Colonic mucosa (tissue), 4 donors: ENCODE results near the gene DLL4. TPM values are rescaled to one million over a fixed set of nuclear protein-coding genes. Genes with fewer than 3 reads are reported as not detected.

ENCODE experiments used
- DNase-seq: peaks from one replicate; pipeline ENCODE4 v3.0.0-alpha.2; 2020
- H3K27ac ChIP-seq: fragments of 200-600 bp; one replicate; pipeline ENCODE4 v1.8.0; 2021
- H3K27me3 ChIP-seq: fragments of 200-600 bp; one replicate; pipeline ENCODE4 v1.8.0; 2021
- H3K36me3 ChIP-seq: fragments of 200-600 bp; one replicate; pipeline ENCODE4 v1.8.0; 2021
- H3K4me1 ChIP-seq: fragments of 200-600 bp; one replicate; pipeline ENCODE4 v1.8.0; 2021; ENCODE audit warnings: mild to moderate bottlenecking
- H3K4me3 ChIP-seq: fragments of 200-600 bp; one replicate; pipeline ENCODE4 v1.8.0; 2021
- H3K9ac ChIP-seq, 2 donors: one replicate each; pipeline ENCODE4 v1.7.0; 2013; ENCODE audit warnings: control low read depth in 2 of 2, low read depth in 2 of 2, low read length in 2 of 2
- H3K9me3 ChIP-seq: fragments of 200-600 bp; one replicate; pipeline ENCODE4 v1.8.0; 2021
- intact Hi-C: fragments of 100-400 bp; cut with DNase I; formaldehyde crosslinking; loops from one replicate; pipeline ENCODE4 v1.14.1; 2022
- total RNA-seq, 2 donors: library from RNA; stranded (reverse); fragmentation: NEBNext Ultra II Directional in 1 of 2; extraction: Animal tissue kit (Norgen Biotek cat#: 25700) in 1 of 2; gene quantifications; one replicate each; pipeline ENCODE4 v1.2.1, GENCODE V29; 2021
- TF ChIP-seq, protein P1 (sequence below): fragments of 200-600 bp; IDR thresholded peaks from one replicate; pipeline ENCODE4 v1.8.0; 2022; ENCODE audit warnings: antibody characterized with exemption, mild to moderate bottlenecking
- donor health status: healthy.
- donor health status: DM: no; HTN: no; CAD: no.
- donor health status: DM: no; HTN: no; CAD: no.

DLL4 gene
- total RNA-seq, 2 donors from 2014 or later = 18.5 to 21.6 TPM

- peaks cover 11% of the 10 kb centered on the region for H3K4me1 ChIP-seq
- intact Hi-C loops = no loop called here
- no peak for DNase-seq
- no peaks in the 10 kb centered on the region for H3K9me3 ChIP-seq
- H3K4me3 ChIP-seq = no peak overlapping the region
- TF ChIP-seq, protein P1, sequence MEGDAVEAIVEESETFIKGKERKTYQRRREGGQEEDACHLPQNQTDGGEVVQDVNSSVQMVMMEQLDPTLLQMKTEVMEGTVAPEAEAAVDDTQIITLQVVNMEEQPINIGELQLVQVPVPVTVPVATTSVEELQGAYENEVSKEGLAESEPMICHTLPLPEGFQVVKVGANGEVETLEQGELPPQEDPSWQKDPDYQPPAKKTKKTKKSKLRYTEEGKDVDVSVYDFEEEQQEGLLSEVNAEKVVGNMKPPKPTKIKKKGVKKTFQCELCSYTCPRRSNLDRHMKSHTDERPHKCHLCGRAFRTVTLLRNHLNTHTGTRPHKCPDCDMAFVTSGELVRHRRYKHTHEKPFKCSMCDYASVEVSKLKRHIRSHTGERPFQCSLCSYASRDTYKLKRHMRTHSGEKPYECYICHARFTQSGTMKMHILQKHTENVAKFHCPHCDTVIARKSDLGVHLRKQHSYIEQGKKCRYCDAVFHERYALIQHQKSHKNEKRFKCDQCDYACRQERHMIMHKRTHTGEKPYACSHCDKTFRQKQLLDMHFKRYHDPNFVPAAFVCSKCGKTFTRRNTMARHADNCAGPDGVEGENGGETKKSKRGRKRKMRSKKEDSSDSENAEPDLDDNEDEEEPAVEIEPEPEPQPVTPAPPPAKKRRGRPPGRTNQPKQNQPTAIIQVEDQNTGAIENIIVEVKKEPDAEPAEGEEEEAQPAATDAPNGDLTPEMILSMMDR = no peak
- no peak overlapping the region for H3K27ac ChIP-seq
- no peaks in the 10 kb centered on the region for H3K36me3 ChIP-seq
- no peak overlapping the region for H3K9ac ChIP-seq
- no peaks in the 10 kb centered on the region for H3K27me3 ChIP-seq
These were observed 16.7 kb upstream of the DLL4 start for GRCh38 chr15:40912478-40912877.

GRCh38 chr15:40914013-40914412 lies 15.1 kb upstream of the DLL4 start:
- no peaks in the 10 kb centered on the region for H3K4me1 ChIP-seq
- H3K4me3 ChIP-seq = no peak overlapping the region
- TF ChIP-seq, protein P1 = no peak
- H3K9me3 ChIP-seq = no peaks in the 10 kb centered on the region
- intact Hi-C loops = no loop called here
- no peaks in the 10 kb centered on the region for H3K27me3 ChIP-seq
- H3K27ac ChIP-seq = no peak overlapping the region
- no peak overlapping the region for H3K9ac ChIP-seq
- no peaks in the 10 kb centered on the region for H3K36me3 ChIP-seq
- DNase-seq = no peak

DNA sequence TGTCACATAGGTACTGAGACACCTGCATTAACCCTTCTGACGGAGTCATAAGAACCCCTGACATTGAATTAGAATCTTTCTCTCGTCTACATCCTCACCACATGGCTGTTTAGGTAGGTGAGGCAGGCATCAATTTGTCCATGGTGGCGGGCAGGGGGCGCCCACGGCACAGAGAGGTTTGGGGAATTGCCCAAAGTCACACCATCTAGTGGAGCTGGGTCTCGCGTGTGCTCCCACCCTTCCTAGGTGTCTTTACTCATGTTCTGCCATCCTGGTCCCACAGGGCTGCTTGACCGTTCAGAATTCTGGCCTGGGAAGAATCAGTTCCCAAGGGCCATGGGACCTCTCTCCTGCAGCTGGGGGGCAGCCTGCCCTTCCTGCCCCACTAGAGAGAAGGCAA lies 14.7 kb upstream of the DLL4 start:
- intact Hi-C loops = no loop called here
- no peaks in the 10 kb centered on the region for H3K9me3 ChIP-seq
- no peaks in the 10 kb centered on the region for H3K27me3 ChIP-seq
- H3K4me1 ChIP-seq = no peaks in the 10 kb centered on the region
- H3K4me3 ChIP-seq = no peak overlapping the region
- H3K36me3 ChIP-seq = no peaks in the 10 kb centered on the region
- H3K27ac ChIP-seq = no peak overlapping the region
- DNase-seq = no peak
- no peak overlapping the region for H3K9ac ChIP-seq
- TF ChIP-seq, protein P1 = no peak

DNA sequence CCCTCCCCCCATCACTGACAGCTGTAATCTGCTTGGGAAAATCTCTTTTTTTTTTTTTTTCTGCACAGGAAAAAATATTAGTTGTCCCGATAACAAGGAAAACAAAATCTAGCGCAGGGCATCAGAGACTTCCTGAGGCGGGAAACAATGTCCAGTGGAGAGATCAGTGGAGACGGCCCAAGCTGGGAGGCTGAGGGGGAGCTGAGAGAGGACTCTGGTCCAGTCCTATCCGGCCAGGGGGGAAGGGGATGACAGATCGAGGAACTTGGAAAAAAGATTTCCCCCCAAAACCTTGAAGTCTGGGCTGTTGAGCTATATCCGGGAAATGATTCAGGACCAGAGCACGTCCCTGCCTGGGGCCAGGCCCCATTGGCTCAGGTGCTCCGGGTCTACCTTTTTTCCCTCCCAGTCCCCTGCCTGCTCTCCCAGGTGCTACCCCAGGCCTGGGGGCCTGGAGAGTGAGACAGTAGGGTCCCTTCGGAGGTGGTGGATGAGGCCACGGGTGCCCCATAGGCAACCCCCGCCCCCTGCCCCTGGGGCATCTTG lies 14.0 kb upstream of the DLL4 start:
- Histone ChIP-seq H3K27ac (no peak overlapping the region), H3K9ac (no peak overlapping the region), H3K36me3 (no peaks in the 10 kb centered on the region), H3K9me3 (no peaks in the 10 kb centered on the region), H3K4me1 (no peaks in the 10 kb centered on the region), H3K27me3 (no peaks in the 10 kb centered on the region), H3K4me3 (no peak overlapping the region)
- intact Hi-C loops = no loop called here
- TF ChIP-seq, protein P1 = no peak
- DNase-seq = no peak

DNA sequence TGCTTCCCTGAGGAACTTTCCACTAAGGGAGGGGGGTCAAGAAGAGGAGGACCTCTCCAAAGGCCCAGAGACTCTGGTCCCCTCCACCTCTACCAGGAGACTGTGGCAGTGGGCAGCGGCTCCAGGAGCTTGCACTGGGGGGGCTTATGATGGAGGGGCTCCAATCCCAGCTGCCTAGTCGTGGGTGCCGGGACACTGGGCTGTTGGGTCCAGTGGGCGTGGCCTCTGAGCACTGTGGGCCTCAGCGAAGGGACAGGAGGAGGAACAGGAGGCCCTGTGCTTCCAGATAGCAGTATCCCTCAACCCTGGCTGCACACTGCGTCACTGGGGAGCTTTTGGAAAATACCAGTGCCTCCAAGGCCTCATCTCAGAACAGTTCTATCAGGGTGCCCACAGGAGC lies 13.5 kb upstream of the DLL4 start:
- no peaks in the 10 kb centered on the region for H3K4me1 ChIP-seq
- H3K36me3 ChIP-seq = no peaks in the 10 kb centered on the region
- no peaks in the 10 kb centered on the region for H3K9me3 ChIP-seq
- TF ChIP-seq, protein P1 = no peak
- intact Hi-C loops = no loop called here
- H3K27ac ChIP-seq = no peak overlapping the region
- H3K4me3 ChIP-seq = no peak overlapping the region
- no peaks in the 10 kb centered on the region for H3K27me3 ChIP-seq
- DNase-seq = no peak
- H3K9ac ChIP-seq = no peak overlapping the region
